Endodermal cell (in vitro differentiated cells): Measurements from ENCODE around the gene FMO3. TPM values are rescaled to one million over a fixed set of nuclear protein-coding genes. Genes with fewer than 3 reads are reported as not detected.

Experiments
- DNase-seq: peaks from one replicate; pipeline ENCODE4 v3.0.0-alpha.2; 2017
- H3K27ac ChIP-seq: 2 replicates; pipeline ENCODE4 v1.5.1; 2013; ENCODE audit warnings: mild to moderate bottlenecking, low read depth, low read length, moderate library complexity
- H3K27me3 ChIP-seq: 2 replicates; pipeline ENCODE4 v1.6.1; 2013; ENCODE audit warnings: mild to moderate bottlenecking, low read length, moderate library complexity; ENCODE audit not compliant: insufficient read depth, control insufficient read depth, poor library complexity, severe bottlenecking
- H3K36me3 ChIP-seq: 2 replicates; pipeline ENCODE4 v1.7.0; 2013; ENCODE audit warnings: mild to moderate bottlenecking, low read length, moderate library complexity; ENCODE audit not compliant: control insufficient read depth, insufficient read depth
- H3K4me1 ChIP-seq: one replicate; pipeline ENCODE4 v1.7.0; 2013; ENCODE audit warnings: low read length; ENCODE audit not compliant: control insufficient read depth, insufficient read depth
- H3K4me3 ChIP-seq: 2 replicates; pipeline ENCODE4 v1.5.1; 2013; ENCODE audit warnings: mild to moderate bottlenecking, low read length, moderate library complexity
- H3K9ac ChIP-seq: 2 replicates; pipeline ENCODE4 v1.6.1; 2013; ENCODE audit warnings: mild to moderate bottlenecking, low read length, moderate library complexity; ENCODE audit not compliant: poor library complexity, severe bottlenecking; ENCODE audit errors: extremely low read depth
- H3K9me3 ChIP-seq: 2 replicates; pipeline ENCODE4 v1.6.1; 2013; ENCODE audit warnings: mild to moderate bottlenecking, low read length, moderate library complexity; ENCODE audit not compliant: control insufficient read depth
- H3K27ac Mint-ChIP-seq: 2 replicates; pipeline ENCODE4 v1.8.0; 2020; ENCODE audit warnings: mixed read lengths
- H3K27me3 Mint-ChIP-seq: 2 replicates; pipeline ENCODE4 v1.8.0; 2021; ENCODE audit warnings: mild to moderate bottlenecking, mixed read lengths; ENCODE audit not compliant: insufficient read depth
- H3K36me3 Mint-ChIP-seq: 2 replicates; pipeline ENCODE4 v1.8.0; 2020; ENCODE audit warnings: low read depth, mixed read lengths
- H3K4me1 Mint-ChIP-seq: 2 replicates; pipeline ENCODE4 v1.8.0; 2020; ENCODE audit warnings: mixed read lengths
- H3K4me3 Mint-ChIP-seq: 2 replicates; pipeline ENCODE4 v1.8.0; 2020; ENCODE audit warnings: mild to moderate bottlenecking, moderate library complexity, mixed read lengths
- H3K9me3 Mint-ChIP-seq: 2 replicates; pipeline ENCODE4 v1.8.0; 2020; ENCODE audit warnings: mild to moderate bottlenecking, mixed read lengths
- CTCF ChIP-seq: fragments of 200-600 bp; sonication (generic); conservative IDR thresholded peaks from 2 replicates; pipeline ENCODE4 v1.5.0; 2021; ENCODE audit warnings: antibody characterized with exemption, mild to moderate bottlenecking
- WGBS, 2 experiments: methylation state at CpG; one replicate each; pipeline versions ENCODE4 v1.1.5 to v1.1.7; 2013; ENCODE audit warnings: missing lambda C conversion rate in 2 of 2, mixed read lengths in 1 of 2; ENCODE audit not compliant: insufficient coverage in 1 of 2, insufficient read length in 1 of 2; 5-methylcytosine and 5-hydroxymethylcytosine counted together
- total RNA-seq, 2 donors: library from RNA; stranded (reverse); fragmentation: NEBNext Ultra II Directional in 1 of 2; extraction: Animal tissue kit (Norgen Biotek cat#: 25700) in 1 of 2; gene quantifications; 2 replicates in 1 of 2; 3 replicates in 1 of 2; pipeline ENCODE4 v1.2.1, GENCODE V29; 2021

Gene FMO3
- total RNA-seq, 2 donors from 2014 or later, result not detected

GRCh38 chr1:171084870-171085269, 5.8 kb upstream of the FMO3 start:
- WGBS, 2 experiments, result 81 to 100% methylated on average over 1 to 2 of the region's 2 CpGs
- H3K9me3 Mint-ChIP-seq, result no peaks in the 10 kb centered on the region
- no peak for TF ChIP-seq CTCF
- H3K27me3 ChIP-seq, result no peaks in the 10 kb centered on the region
- no peak overlapping the region for H3K4me3 Mint-ChIP-seq
- H3K27me3 Mint-ChIP-seq, result no peaks in the 10 kb centered on the region
- no peaks in the 10 kb centered on the region for H3K36me3 Mint-ChIP-seq
- H3K4me1 ChIP-seq, result no peaks in the 10 kb centered on the region
- H3K9me3 ChIP-seq, result no peaks in the 10 kb centered on the region
- no peak overlapping the region for H3K4me3 ChIP-seq
- no peaks in the 10 kb centered on the region for H3K36me3 ChIP-seq
- H3K4me1 Mint-ChIP-seq, result no peaks in the 10 kb centered on the region
- no peak overlapping the region for H3K27ac Mint-ChIP-seq
- no peak overlapping the region for H3K27ac ChIP-seq
- no peak overlapping the region for H3K9ac ChIP-seq
- no peak for DNase-seq

- no peak for DNase-seq
- Mint-ChIP-seq H3K9me3 (no peaks in the 10 kb centered on the region), H3K4me3 (no peak overlapping the region), H3K36me3 (no peaks in the 10 kb centered on the region), H3K27ac (no peak overlapping the region), H3K27me3 (no peaks in the 10 kb centered on the region), H3K4me1 (no peaks in the 10 kb centered on the region)
- TF ChIP-seq CTCF, result no peak
- H3K27me3 ChIP-seq, result no peaks in the 10 kb centered on the region
- no peak overlapping the region for H3K9ac ChIP-seq
- no peak overlapping the region for H3K4me3 ChIP-seq
- H3K4me1 ChIP-seq, result no peaks in the 10 kb centered on the region
- no peaks in the 10 kb centered on the region for H3K36me3 ChIP-seq
- no peak overlapping the region for H3K27ac ChIP-seq
- no peaks in the 10 kb centered on the region for H3K9me3 ChIP-seq
Measured at GRCh38 chr1:171087896-171088295, 2.8 kb upstream of the FMO3 start.

- no peak overlapping the region for H3K27ac Mint-ChIP-seq
- H3K27me3 Mint-ChIP-seq, result no peaks in the 10 kb centered on the region
- 85% methylated on average over 1 of the region's 1 CpG; no CpG with 5 or more reads in 1 of the 2 experiments for WGBS, 2 experiments
- H3K36me3 ChIP-seq, result no peaks in the 10 kb centered on the region
- no peak for DNase-seq
- no peaks in the 10 kb centered on the region for H3K9me3 Mint-ChIP-seq
- no peak overlapping the region for H3K27ac ChIP-seq
- no peaks in the 10 kb centered on the region for H3K4me1 Mint-ChIP-seq
- no peaks in the 10 kb centered on the region for H3K9me3 ChIP-seq
- H3K36me3 Mint-ChIP-seq, result no peaks in the 10 kb centered on the region
- H3K9ac ChIP-seq, result no peak overlapping the region
- H3K27me3 ChIP-seq, result no peaks in the 10 kb centered on the region
- TF ChIP-seq CTCF, result no peak
- no peak overlapping the region for H3K4me3 Mint-ChIP-seq
- H3K4me3 ChIP-seq, result no peak overlapping the region
- H3K4me1 ChIP-seq, result no peaks in the 10 kb centered on the region
Measured at GRCh38 chr1:171103862-171104261, 13.2 kb downstream of the FMO3 start.
